Measurements from ENCODE around the gene PLEKHG1.

The PLEKHG1 gene

DNA sequence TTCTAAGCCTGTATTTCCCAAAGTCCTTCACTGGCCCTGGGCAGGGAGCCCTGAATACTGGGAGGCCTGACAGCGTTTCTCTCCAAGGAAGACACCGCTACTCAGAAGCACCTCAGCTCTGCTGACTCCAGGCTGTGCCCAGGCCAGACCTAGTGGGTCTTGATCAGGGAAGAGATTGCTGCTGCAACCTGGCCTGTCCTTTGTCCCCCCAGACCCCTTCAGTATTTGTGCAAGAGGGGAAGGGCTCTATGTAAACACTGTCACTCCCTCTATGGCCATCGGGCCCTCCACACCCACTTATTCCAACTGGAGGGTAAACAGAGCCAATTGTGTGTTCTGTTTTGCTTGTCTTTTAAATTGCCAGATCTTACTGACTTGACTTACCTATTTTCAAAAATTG, 20.6 kb downstream of the PLEKHG1 start:
- DNase-seq (ENCODE audit: low read depth): no peak

- no peak for DNase-seq (ENCODE audit: low read depth)
These were observed 21.1 kb downstream of the PLEKHG1 start for GRCh38 chr6:150620763-150621162.

DNA sequence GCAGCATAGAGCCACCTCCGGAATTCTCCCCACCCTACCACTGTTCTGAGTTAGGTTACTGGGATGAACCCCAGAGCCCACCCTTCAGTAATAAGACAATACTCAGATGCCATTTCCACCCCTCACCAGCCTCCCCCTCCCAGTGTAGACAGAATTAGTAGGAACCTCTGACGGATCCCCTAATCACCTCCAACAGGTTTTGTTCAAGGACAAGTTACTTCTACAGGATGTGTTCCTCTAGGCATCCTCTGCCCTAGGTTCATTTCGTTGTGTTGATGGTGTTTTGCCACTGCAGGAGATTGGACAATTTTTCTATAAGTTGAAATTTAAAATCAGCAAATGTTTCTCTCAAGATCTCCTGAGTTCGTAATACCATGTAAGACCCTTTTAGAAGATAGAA, 22.8 kb downstream of the PLEKHG1 start:
- DNase-seq (ENCODE audit: low read depth): no peak

- no peak for DNase-seq (ENCODE audit: low read depth)
These were observed 23.5 kb downstream of the PLEKHG1 start for GRCh38 chr6:150622941-150623874.

DNA sequence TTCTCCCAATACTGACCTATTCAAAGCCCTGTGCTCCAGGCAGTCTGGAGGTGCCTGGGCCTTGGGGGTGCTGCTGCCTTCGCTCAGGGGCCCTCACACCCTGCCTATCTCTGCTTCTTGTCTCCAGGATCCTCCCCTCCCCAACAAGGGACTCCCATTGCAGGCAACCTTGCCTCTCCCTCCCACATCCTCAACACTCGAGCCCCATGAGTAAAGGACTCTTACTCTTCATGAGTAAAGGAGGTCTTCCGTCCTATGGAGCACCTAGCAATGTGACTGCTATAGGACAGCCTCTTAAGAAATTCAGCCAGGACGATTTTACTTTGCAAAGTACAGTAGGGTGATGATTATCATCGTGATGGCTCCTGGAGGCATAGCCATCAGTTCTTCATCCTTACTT, 24.5 kb downstream of the PLEKHG1 start:
- no peak for DNase-seq (ENCODE audit: low read depth)

GRCh38 chr6:150625927-150626326, 26.2 kb downstream of the PLEKHG1 start:
- DNase-seq (ENCODE audit: low read depth): no peak

DNA sequence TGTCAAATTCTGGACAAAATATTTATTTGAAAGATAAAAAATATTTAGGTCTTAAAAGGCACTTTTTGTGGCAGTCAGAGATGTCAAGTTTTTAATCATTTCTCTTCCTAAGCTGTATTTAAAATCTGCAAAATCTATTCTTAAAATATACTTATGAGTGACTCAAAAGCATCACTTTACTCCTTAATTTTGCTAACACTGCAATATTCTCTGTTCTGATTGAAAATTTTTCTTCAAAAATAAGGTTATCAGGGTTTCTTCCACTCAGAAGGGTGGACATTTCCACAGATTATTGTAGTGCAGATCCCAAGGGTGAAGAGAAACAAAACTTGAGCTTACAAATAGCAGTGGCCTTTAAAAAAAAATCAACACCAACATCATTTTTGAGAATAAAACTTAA, 27.5 kb downstream of the PLEKHG1 start:
- DNase-seq (ENCODE audit: low read depth): no peak

GRCh38 chr6:150627585-150628025, 27.9 kb downstream of the PLEKHG1 start:
- no peak for DNase-seq (ENCODE audit: low read depth)

DNA sequence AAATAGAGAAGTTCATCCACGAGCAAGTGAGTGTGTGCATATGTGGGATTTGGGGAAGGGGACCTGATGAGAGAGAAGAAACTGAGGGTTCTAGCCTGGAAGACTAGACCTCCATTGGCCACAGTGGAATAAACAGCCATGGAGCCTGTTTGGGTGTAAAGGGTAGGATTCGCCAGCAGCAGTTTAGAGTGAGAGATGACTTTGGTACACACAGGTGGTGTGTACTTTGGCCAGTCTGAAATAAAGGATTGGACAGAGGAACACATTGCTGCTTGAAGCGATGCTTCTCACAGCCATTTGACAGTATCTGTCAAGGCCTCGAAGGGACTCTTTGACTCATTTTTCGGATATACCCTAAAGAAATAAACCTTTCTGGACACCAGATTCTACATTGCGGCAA, 29.2 kb downstream of the PLEKHG1 start:
- DNase-seq (ENCODE audit: low read depth): no peak

DNA sequence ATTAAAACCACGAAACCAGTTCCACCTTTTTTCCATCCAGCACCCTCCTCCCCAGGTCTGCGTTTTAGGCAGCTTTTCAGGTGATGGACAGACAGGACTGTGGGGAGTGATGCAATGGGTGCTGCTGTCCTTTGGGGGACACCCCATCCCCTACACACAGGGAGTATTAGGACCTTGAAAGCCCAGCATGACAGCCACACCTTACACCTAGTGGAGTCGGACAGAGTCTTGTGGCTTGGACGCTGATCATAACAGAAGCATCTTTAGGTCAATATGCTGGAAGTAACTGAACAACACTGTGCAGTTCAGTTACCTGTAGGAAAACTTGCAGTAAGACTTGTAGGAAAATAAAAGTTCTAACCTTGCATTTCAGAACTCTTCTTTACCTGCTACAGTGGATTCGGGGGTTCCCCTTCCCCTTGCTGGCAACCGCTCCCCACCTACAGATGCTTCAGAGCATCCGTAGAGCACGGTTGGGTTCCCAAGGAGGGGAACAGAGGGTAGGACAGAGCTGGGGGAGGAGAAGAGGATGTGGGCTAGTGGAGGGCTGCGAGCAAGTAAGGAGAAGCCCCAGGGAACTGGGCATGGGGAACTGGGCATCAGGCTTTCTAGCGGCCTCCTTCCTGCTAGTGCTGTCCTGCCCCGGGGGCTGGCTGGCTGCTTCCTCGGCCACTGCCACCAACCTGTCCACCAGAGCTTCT, 31.7 kb downstream of the PLEKHG1 start:
- no peak for DNase-seq (ENCODE audit: low read depth)

- no peak for DNase-seq (ENCODE audit: low read depth)
These were observed 32.4 kb downstream of the PLEKHG1 start for GRCh38 chr6:150631984-150632642.

GRCh38 chr6:150632785-150633485, 33.2 kb downstream of the PLEKHG1 start:
- no peak for DNase-seq (ENCODE audit: low read depth)

DNA sequence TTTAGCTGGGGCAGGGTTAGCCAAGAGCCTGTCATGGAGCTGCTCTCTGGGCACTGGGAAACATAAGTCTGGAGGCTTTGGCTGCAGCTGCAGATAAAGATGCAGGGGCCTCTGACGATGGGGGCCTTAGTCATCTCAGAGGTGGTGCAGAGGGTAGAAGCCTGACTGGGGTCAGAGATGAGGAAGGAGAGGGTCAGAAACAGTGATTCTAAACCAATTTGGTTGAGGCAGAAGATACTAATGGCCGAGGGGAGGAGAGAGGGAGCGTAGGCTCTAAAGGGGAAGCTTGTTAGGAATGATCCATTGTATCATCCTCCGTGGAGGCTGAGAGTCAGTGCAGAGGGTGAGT, 33.8 kb downstream of the PLEKHG1 start:
- DNase-seq (ENCODE audit: low read depth): no peak

- DNase-seq (ENCODE audit: low read depth): no peak
These were observed 34.7 kb downstream of the PLEKHG1 start for GRCh38 chr6:150634176-150634963.

GRCh38 chr6:150634964-150635292, 35.2 kb downstream of the PLEKHG1 start:
- no peak for DNase-seq (ENCODE audit: low read depth)

GRCh38 chr6:150635906-150636514, 36.3 kb downstream of the PLEKHG1 start:
- DNase-seq (ENCODE audit: low read depth): no peak

- DNase-seq (ENCODE audit: low read depth): no peak
These were observed 37.1 kb downstream of the PLEKHG1 start for GRCh38 chr6:150636808-150637207.

DNA sequence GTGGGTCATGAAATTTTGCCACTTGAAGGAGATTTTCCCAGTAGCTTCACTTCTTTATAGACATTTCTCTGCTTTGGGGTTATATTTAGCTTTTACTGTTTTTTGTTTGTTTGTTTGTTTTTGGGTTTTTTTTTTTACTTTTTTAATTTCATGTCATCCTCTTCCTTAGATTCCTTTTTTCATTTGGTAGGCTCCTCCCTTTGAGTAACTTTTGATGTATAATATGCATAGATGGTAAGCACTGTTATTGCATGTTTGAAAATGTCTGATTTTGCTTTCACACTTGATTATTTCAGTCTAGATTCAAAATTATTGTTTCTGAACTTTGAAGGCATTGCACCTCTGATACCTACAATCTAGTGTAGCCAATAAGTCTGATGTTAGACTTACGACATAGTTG, 37.6 kb downstream of the PLEKHG1 start:
- DNase-seq (ENCODE audit: low read depth): no peak

GRCh38 chr6:150638267-150638666, 38.6 kb downstream of the PLEKHG1 start:
- no peak for DNase-seq (ENCODE audit: low read depth)

DNA sequence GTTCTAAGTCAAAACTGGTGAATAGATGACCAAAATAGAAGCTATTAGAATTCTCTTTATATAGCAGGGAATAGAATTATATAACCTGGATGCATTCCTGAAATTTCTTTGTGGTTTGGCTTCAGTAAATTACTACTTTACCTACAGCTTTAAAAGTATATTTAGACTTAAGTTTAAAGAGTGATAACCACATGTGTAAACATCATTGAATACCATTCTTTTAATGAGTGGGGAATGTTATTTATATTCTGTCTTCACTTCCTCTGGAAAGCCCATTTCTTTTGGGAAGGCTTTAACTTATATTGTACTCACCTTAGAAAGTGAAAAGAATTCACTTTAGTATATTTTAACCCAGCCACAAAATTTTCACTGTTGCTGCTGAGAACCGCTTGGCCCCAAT, 39.1 kb downstream of the PLEKHG1 start:
- DNase-seq (ENCODE audit: low read depth): no peak

DNA sequence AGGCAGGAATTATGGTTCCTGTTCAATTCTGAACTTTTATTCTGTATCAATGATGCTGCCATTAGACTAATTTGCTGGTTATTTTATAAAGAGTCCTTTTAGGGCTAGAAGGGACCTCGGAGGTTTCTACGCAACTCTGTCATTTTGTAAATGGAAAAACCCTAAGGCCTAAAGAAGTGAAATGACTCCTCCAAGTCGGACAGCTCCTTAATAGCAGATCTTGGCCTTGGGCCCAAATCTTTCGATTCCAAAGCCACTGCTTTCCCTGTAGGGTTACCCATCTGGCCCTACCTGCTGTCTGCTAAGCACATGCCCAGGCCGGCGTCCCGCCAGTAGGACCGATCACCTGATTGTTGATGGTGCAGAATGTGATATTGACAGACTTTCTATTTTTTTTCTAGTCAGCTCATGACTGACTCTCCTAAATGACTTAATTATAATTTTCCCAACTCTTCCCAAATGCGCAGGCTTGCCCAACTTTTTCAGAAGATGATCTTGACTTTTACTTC, 40.2 kb downstream of the PLEKHG1 start:
- DNase-seq (ENCODE audit: low read depth): no peak

Measured in T-helper 22 cell (primary cell).